Measurements from ENCODE around the gene USH2A. TPM values are rescaled to one million over a fixed set of nuclear protein-coding genes. Genes with fewer than 3 reads are reported as not detected.

Gene USH2A, protein sequence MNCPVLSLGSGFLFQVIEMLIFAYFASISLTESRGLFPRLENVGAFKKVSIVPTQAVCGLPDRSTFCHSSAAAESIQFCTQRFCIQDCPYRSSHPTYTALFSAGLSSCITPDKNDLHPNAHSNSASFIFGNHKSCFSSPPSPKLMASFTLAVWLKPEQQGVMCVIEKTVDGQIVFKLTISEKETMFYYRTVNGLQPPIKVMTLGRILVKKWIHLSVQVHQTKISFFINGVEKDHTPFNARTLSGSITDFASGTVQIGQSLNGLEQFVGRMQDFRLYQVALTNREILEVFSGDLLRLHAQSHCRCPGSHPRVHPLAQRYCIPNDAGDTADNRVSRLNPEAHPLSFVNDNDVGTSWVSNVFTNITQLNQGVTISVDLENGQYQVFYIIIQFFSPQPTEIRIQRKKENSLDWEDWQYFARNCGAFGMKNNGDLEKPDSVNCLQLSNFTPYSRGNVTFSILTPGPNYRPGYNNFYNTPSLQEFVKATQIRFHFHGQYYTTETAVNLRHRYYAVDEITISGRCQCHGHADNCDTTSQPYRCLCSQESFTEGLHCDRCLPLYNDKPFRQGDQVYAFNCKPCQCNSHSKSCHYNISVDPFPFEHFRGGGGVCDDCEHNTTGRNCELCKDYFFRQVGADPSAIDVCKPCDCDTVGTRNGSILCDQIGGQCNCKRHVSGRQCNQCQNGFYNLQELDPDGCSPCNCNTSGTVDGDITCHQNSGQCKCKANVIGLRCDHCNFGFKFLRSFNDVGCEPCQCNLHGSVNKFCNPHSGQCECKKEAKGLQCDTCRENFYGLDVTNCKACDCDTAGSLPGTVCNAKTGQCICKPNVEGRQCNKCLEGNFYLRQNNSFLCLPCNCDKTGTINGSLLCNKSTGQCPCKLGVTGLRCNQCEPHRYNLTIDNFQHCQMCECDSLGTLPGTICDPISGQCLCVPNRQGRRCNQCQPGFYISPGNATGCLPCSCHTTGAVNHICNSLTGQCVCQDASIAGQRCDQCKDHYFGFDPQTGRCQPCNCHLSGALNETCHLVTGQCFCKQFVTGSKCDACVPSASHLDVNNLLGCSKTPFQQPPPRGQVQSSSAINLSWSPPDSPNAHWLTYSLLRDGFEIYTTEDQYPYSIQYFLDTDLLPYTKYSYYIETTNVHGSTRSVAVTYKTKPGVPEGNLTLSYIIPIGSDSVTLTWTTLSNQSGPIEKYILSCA (N-terminal part only)
- not detected in 2 replicates for total RNA-seq (2014; rRNA removed; shearing (Covaris generic))

DNA sequence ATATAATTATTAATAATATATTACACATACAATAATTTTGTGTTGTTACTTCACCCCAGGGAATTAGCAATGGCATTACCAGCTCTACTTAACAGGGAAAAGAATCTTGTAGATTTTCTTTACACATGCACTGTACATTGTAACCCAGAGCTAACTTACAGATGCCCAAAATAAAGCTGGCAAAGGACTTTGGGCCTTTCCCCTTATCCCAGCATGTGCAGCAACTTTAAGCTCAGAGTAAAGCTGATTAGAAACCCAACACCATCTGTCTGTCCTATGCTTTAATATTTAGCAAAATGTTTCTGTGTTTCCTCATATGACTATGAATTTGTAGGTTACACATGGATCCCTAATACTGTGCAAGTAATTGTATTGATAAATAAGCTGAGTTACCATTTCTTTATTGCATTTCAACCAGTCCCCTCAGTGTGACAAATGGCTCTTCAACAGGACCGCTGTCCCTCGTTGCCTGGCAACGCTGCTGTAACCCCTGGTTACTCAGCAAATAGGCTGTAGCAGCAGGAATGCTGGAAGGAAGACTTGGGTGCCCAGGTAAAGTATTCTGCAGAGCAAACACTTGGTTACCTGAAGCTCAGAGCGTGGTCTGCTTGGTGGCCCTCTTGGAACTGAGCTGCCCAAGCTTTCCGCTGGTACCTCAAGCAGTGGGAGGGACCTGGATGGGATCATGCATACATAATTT, at the start of gene USH2A:
Gene USH2A, minus strand, starts transcription at position 628 of the 700 bp plus-strand sequence. CDS start 1,112 bp downstream, outside the sequence.
- no peak for DNase-seq (ENCODE audit: low spot score)

DNA sequence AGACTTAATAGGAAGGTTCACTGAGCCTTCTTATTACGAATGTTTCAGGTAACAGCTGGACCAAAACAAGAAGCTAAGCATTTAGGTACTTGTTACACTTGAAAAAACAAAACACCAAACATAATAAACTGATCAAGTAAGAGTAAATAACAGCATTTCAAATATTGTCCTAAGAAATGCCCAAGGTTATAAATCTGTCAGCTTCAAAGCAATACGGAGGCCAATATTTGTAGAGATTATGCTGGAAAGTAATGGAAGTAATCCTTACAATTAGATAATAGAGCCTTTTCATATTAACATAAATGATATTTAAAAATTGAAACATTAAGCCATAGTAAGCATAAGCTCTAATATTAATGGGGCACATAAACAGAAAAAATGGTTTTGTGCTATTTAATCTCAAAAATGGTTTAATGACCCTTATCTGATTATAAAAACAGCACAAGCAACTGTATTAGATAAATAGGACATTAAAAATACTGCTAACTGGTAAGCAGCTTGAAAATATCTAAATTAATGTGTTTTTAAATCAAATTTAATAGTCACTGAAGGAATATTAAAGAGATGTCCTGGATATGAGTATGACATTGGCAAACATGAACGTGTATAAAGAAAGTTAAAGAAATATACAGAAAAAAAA, 43.0 kb upstream of the USH2A start:
- DNase-seq (ENCODE audit: low spot score) = no peak

DNA sequence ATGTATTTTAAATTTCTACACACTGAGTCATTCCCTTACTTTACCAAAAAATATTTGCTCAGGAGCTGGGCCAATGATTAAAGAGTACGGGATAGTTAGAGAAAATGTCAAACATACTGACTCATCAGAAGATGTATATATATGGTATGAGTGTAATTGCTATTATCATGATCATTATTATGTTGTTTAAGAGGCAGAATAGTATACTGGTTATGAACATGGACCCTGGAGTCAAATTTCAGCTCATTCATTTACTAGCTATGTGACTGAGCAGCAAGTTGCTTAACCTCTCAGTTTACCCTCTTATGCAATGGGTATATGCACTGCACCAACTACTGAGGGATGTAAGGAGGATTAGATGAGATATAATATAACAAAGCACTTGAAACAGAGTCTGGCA, 41.2 kb upstream of the USH2A start:
- DNase-seq (ENCODE audit: low spot score) = no peak

DNA sequence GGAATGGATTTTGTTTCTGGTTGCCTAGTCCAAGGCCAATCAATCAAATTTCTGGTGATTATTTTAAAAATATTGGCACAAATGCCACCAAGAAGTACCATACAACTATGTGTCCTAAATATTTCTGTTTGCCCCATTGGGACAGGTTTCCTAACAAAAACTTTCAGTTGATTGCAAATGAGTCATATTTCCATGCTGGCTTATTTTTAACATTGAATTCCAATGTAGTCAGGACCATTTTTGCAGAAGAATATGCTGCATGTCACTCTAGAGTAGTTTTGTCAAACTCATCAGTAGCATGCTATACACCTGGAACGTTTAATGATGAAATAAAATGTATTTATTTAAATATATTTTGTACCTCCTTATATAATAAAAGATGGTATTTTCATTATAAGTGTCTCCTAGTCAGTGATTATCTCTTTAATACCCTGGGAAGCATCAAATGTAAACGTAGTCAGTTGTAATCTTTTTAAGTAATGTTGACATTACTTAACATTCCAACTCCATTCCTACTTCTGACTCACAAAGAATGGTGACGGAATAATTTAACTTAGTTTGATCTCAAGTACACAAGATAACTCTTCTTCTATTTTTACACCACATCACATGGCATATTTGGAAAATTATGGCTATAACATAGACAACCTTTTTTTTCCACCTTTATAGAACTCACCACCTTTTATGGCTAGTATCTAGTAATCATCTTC, 39.0 kb upstream of the USH2A start:
- DNase-seq (ENCODE audit: low spot score) = no peak

DNA sequence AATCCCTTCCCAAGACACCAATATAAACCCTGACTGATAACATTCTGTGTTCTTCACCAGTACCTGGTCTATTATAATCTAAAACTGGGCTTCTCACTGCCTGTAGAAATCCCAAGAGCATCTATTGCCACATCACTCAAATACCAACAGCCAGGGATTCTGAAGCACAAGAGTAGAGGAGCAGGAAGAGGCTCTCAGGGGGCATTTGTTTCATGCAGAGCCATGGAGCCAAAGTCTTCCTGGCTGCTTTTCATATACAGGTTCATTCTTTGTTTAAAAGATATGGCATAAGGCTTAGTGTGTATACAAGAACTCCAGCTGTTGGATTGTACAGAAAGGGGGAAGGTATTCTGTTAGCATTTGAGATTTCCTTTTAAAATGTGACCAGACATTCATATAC, 38.2 kb upstream of the USH2A start:
- DNase-seq (ENCODE audit: low spot score) = no peak

DNA sequence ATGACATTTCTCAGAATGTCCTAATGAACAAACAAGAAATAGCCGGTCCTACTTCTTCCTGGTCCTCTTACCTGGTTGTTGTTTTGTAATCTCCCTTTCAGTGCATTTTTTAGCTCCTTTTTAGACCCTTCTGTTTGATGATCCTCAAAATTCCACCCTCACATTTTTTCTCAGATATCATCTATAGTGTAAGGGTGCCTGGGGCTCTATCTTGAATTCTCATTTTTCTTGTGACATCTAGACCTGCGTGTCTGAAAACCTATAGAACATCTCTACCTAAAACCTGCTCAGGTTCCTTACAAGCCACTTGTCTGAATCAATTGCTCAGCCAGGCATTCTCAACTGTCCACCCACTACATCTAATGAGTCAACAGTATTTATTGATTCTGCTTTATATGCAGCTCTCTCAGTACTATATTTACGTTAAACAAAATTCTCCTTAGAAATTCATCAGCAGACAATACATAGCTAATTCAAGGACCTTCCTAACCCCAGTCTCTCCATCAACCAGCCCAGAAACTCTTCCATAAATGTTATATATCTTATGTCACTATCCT, 36.5 kb upstream of the USH2A start:
- DNase-seq (ENCODE audit: low spot score) = no peak

DNA sequence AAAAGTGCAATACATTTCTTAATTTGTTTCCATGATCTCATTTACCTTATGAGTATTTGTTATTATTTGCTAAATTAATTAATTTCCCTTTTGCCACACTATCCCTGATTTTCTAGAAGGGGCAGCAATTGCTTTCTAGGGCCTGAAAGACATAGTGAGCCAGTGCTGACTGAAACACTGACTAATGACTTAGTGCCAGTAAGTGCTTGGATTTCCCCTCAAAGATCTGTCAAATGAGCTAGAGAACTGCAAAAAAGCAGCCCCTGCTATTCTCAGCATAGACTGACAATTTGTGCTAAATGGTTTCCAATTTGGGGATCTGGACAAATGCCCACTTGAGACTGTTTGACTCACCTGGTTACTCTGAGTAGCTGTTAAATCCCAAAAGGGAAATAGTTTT, 35.6 kb upstream of the USH2A start:
- DNase-seq (ENCODE audit: low spot score) = no peak

DNA sequence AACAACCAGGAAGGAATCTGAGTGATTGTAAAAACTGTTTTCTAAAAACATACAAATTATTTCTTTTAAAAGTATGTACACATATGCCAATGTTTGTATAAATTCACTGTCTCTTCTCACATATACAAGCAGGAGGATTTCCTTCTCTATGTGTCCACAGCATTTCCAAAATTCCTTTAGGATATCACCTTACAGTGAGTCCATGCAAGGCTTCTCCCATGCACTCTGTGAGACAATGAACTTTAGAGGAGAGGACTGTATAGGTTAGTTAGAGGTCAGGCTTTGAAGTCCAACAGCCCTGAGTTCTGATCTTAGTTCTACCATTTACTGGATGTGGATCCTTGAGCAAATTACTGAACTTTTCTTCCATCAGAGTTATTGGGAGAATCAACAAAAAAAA, 34.1 kb upstream of the USH2A start:
- DNase-seq (ENCODE audit: low spot score) = no peak

DNA sequence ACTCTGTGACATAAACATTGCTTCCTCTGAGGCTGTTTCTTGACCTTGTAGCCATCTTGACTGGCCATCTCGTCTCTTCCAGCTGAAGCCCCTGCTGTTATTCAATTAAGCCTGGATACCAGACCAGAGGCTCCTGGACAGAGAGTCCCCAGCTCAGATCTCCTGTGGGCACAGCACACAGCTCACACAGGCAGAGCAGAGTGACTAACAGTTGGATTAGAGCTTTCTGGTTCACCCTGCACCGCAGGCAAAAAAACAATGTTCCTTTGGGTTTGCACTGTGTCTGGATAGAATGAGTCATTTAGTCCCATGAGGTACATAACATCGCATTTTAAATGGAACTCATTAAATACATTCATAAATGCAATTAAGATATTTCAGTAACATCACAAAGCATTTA, 33.4 kb upstream of the USH2A start:
- DNase-seq (ENCODE audit: low spot score) = no peak

DNA sequence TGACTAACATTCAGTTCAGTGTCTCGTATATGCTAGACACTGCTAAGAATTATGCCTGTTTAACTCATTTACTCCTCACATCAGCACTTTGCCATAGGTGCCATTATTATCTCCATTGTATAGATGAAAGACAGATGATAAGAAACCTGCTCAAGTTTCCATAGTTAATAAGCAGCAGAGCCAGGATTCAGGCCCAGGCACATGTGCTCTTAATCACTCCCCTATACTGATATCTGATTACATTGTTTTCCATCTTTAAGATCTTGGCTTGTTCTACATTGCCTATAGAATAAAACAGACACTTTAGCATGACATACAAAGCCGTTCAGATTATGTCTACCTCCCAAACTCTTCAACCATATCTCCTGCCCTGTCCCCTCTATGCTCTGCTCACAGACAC, 30.5 kb upstream of the USH2A start:
- DNase-seq (ENCODE audit: low spot score) = no peak

DNA sequence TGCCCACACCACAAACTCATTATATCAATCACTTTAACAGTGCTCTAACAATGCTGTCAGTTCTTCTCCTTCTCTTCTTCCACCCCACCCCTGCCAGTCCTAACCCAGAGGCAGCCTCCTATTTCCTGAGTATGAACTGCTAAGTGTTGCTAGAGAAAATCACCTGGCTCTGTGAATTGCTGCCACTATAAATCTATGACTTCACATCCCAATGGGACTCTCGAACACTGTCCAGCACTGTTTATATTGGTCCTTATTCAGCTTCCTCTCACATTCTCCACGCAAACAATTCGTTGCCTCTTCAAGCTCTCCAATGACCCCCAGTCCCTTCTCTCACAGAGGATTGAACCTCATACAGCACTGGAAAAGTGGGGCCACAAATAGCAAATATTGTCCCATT, 27.0 kb upstream of the USH2A start:
- DNase-seq (ENCODE audit: low spot score) = no peak

DNA sequence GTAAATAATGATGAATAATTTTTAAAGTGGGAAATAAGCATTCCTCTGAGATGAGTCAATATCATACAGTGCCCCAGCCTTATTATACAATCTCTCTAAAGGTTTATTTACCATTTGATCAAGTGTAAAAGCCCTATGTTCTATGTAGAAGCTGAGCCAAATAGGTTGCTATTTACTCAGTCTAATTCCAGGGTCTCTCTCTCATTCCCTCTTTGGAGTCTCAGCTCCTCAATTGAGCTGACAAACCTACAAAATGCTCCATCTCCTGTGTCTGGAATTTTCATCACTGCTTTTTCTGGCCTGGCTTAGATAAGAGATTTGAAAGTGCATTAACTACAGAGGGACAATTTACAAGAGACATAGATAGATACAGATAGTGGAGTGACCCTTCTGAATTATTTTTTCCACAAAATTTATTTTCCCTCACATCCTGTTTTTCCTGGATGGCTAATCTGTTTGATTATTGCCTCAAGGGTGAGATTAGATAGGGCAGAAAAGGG, 24.8 kb upstream of the USH2A start:
- DNase-seq (ENCODE audit: low spot score) = no peak

DNA sequence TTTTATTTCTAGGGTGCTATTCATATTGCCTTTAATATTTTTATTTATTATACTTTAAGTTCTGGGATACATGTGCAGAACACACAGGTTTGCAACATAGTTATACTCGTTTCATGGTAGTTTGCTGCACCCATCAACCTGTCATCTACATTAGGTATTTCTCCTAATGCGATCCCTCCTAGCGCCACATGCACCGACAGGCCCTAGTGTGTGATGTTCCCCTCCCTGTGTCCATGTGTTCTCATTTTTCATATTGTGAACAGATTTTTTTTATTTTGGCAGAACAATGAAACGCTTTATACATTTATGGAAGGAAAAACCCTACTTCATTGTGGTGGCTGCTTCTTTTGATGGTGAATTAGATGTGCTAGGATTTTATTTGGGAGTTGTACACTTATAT, 14.4 kb upstream of the USH2A start:
- DNase-seq (ENCODE audit: low spot score) = no peak

DNA sequence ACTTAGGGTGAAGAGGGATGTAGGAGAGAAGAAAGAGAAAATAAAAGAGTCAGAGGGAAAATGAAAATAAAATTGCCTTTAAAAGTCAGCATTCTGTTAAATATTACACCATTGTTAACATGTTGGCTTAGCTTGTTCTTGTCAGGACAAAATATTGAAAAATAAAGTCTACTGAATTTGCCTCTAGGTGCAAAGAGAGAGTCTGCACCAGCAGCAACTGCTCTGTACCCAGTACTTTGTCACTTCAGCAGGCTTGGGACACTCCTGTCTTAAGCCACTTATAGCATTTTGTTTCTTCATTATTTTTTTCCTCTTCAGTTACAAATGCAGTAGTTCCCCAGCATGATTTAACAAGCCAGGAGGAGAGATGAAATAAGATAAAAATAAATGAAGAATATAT, 11.0 kb upstream of the USH2A start:
- no peak for DNase-seq (ENCODE audit: low spot score)

DNA sequence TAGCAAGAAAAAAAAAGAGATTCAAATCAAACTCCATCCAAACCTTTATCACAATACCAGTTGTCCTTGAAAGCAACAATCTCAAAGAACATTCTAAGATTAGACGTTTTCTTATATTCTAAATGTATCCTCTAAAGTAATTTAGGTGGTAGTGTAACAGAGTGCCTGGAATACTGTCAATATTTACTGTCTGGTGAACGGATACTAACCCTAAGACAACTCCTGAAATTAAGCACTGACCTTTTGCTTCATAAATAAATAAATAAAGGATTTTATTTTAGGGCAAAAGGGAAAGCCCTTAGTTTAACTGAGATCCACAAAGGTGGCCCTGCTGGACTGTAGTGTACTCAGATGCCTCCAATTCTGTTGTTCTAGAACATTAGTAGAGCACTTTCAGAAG, 9.9 kb upstream of the USH2A start:
- DNase-seq (ENCODE audit: low spot score) = no peak

DNA sequence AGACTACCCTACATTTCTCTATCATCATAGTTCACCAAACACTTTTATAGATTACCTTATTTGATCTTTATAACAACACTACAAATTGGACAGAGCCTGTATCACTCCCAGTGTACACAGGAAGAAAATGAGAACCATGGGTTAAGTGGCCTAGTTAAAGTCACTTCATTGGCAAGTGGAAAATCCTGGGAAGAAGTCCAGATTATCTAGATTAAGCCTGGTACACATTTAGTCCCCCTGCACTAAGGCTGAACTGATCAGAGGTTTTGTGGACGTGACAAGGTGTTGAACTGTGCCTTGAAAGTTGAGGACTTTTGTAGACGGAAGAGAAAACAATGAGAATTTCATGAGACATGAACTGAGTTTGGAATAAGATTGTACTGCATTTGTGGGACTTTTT, 7.5 kb upstream of the USH2A start:
- DNase-seq (ENCODE audit: low spot score) = no peak

DNA sequence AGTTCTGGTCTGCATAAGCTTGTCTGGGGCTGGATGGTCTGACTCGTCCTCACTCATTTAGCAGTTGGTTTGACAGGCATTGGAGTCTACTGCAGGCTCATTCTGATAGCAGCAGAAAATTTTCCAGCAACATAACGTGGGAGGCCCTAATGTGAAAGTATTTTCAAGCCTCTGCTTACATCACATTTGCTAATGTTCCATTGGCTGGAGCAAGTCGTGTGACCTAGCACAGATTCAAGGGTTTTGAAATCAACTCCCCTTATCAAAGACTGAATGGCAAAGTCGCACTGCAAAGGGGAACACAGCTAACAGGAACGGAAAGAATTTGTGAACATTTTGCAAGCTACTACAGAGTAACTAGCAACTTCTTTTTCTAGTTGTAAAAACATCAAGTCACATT, 2.3 kb upstream of the USH2A start:
- DNase-seq (ENCODE audit: low spot score) = no peak

DNA sequence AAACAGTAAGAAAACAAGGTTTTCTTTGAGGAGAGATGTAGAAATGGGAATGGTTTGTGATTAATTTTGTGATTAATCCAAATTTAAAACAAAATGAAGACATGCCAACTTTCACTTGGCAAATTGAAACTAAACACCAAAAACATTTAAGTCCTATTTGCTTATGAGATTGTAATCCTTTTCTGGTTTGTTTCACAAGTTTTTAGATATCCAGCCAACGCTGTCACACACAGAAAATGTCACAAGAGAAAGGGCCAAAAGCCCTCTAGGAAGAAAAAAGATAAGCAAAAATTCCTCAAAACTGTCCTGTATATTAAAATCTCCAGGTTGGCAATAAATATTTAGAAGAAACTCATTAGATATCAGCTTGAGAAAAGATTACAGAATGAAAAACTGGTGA, 2.5 kb downstream of the USH2A start:
- no peak for DNase-seq (ENCODE audit: low spot score)

DNA sequence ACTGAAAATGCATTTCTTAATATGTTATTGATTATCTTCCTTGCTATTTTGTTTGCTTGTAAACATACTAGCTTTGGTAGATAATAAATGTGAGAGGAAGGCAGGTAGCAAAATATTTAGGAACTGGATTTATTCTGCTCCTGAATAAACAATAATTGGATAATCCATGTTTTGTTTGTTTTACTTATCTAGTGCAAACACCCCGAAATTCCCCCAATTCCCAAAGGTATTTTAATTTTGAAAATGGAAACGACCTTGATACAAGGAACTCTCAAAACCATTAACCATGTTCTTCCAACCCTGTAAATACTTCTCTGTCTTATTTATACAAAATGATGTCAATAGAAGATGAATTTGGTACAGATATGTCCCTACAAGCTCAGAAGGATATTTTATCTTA, 3.0 kb downstream of the USH2A start:
- DNase-seq (ENCODE audit: low spot score) = no peak

DNA sequence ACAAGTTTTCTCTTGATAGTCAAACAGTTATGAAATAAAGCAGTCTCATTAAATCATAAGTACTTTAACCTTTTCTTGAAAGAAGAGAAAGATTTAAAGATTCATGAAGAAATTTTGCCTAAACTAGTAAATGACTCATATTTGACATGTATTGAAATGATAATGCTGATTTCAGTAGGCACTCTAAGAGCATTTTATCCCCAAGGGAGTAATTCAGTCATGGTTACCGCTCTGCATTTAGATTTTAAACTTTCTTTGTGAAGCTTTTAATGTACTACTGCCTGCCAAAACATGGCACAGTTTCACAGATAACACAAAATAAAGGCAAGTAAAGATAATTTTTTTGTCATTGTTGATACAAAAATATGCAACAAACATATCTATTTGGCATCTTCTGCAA, 6.8 kb downstream of the USH2A start:
- no peak for DNase-seq (ENCODE audit: low spot score)
